ENCODE results near the gene LINC00632.

The LINC00632 gene

GRCh38 chrX:140733766-140734342 is 24.3 kb downstream of the LINC00632 start:
- H3K9me3 ChIP-seq: no peaks in the 10 kb centered on the region
- TF ChIP-seq CTCF (IDR thresholded peaks at IDR 0.05): no peak
- H3K4me1 ChIP-seq (ENCODE audit: control insufficient read depth in 1 of 2, insufficient read depth in 1 of 2, low read depth in 1 of 2, low read length in 1 of 2): no peaks in the 10 kb centered on the region
- no peaks in the 10 kb centered on the region for H3K27me3 ChIP-seq
- no peaks in the 10 kb centered on the region for H3K36me3 ChIP-seq
- H3K27ac ChIP-seq: no peak overlapping the region
- no peak overlapping the region for H3K4me3 ChIP-seq (ENCODE audit: low read depth in 1 of 2, low read length in 1 of 2)

- H3K4me3 ChIP-seq (ENCODE audit: low read depth in 1 of 2, low read length in 1 of 2): no peak overlapping the region
- H3K4me1 ChIP-seq (ENCODE audit: control insufficient read depth in 1 of 2, insufficient read depth in 1 of 2, low read depth in 1 of 2, low read length in 1 of 2): no peaks in the 10 kb centered on the region
- no peaks in the 10 kb centered on the region for H3K27me3 ChIP-seq
- TF ChIP-seq CTCF (IDR thresholded peaks at IDR 0.05): no peak
- no peaks in the 10 kb centered on the region for H3K36me3 ChIP-seq
- no peaks in the 10 kb centered on the region for H3K9me3 ChIP-seq
- no peak overlapping the region for H3K27ac ChIP-seq
Measured at GRCh38 chrX:140744085-140744484, 34.5 kb downstream of the LINC00632 start.

GRCh38 chrX:140756941-140757340 is 47.4 kb downstream of the LINC00632 start:
- TF ChIP-seq CTCF (IDR thresholded peaks at IDR 0.05): no peak
- Histone ChIP-seq H3K4me3 (ENCODE audit: low read depth in 1 of 2, low read length in 1 of 2) (no peak overlapping the region), H3K9me3 (no peaks in the 10 kb centered on the region), H3K36me3 (no peaks in the 10 kb centered on the region), H3K27ac (no peak overlapping the region), H3K4me1 (ENCODE audit: control insufficient read depth in 1 of 2, insufficient read depth in 1 of 2, low read depth in 1 of 2, low read length in 1 of 2) (no peaks in the 10 kb centered on the region), H3K27me3 (no peaks in the 10 kb centered on the region)

- Histone ChIP-seq H3K4me1 (ENCODE audit: control insufficient read depth in 1 of 2, insufficient read depth in 1 of 2, low read depth in 1 of 2, low read length in 1 of 2) (no peaks in the 10 kb centered on the region), H3K36me3 (no peaks in the 10 kb centered on the region), H3K9me3 (no peaks in the 10 kb centered on the region), H3K27ac (no peak overlapping the region), H3K4me3 (ENCODE audit: low read depth in 1 of 2, low read length in 1 of 2) (no peak overlapping the region), H3K27me3 (peaks cover 42% of the 10 kb centered on the region)
- TF ChIP-seq CTCF (IDR thresholded peaks at IDR 0.05): no peak
Measured at GRCh38 chrX:140762061-140762460, 52.5 kb downstream of the LINC00632 start.

GRCh38 chrX:140764401-140764919 is 54.9 kb downstream of the LINC00632 start:
- Histone ChIP-seq H3K9me3 (no peaks in the 10 kb centered on the region), H3K4me3 (ENCODE audit: low read depth in 1 of 2, low read length in 1 of 2) (no peak overlapping the region), H3K27me3 (peaks cover 42% of the 10 kb centered on the region), H3K27ac (no peak overlapping the region), H3K4me1 (ENCODE audit: control insufficient read depth in 1 of 2, insufficient read depth in 1 of 2, low read depth in 1 of 2, low read length in 1 of 2) (no peaks in the 10 kb centered on the region), H3K36me3 (no peaks in the 10 kb centered on the region)
- TF ChIP-seq CTCF (IDR thresholded peaks at IDR 0.05): no peak

Data from neutrophil (primary cell).